GM12878 (cell line): Measurements from ENCODE around the gene THOC6. TPM values are rescaled to one million over a fixed set of nuclear protein-coding genes. Genes with fewer than 3 reads are reported as not detected.

Experiments
- ATAC-seq: fragments of 200-7000 bp; cut with Tn5 transposase; 3 replicates; pipeline ENCODE4 v1.9.1; 2020; ENCODE audit warnings: mild to moderate bottlenecking, moderate library complexity
- BruUV-seq: library from RNA; stranded (reverse); fragments of 400-500 nt; replicated peaks from 2 replicates; lab custom pipeline; 2021; lab: Mats Ljungman, UMichigan
- CTCF ChIA-PET: fragments of 300-600 bp; sonication (Branson Sonifier 250); formaldehyde crosslinking; extraction: SDS; loops from one replicate; lab custom pipeline; 2021; ENCODE audit warnings: inconsistent platforms; lab: Yijun Ruan, JAX
- POLR2A ChIA-PET: fragments of 350-600 bp; formaldehyde crosslinking; extraction: SDS; loops from one replicate; lab custom pipeline; 2021; ENCODE audit warnings: inconsistent platforms; lab: Charles Lee
- RAD21 ChIA-PET: fragments of 300-600 bp; sonication (Branson Sonifier 250); formaldehyde crosslinking; loops from one replicate; lab custom pipeline; 2023; ENCODE audit warnings: antibody characterized with exemption; ENCODE audit not compliant: unreplicated experiment; lab: Charles Lee
- SMC1A ChIA-PET: fragments of 300-600 bp; sonication (Branson Sonifier 250); formaldehyde crosslinking; loops from one replicate; lab custom pipeline; 2023; ENCODE audit not compliant: unreplicated experiment, uncharacterized antibody; lab: Charles Lee
- DNase-seq: peaks from one replicate; pipeline ENCODE4 v3.0.0-alpha.2; 2011; ENCODE audit warnings: low read depth, low spot score
- FAIRE-seq: peaks from 3 replicates; lab custom pipeline; 2011; peaks lifted over from hg19 to GRCh38; lab: Jason Lieb, UNC
- H2AFZ ChIP-seq: 2 replicates; pipeline ENCODE4 v1.6.0; 2011; ENCODE audit warnings: low read depth, low read length, control low read depth; ENCODE audit not compliant: control insufficient read depth
- H3K27ac ChIP-seq: 2 replicates; pipeline ENCODE4 v1.5.1; 2011; ENCODE audit warnings: control low read depth; ENCODE audit not compliant: control insufficient read depth, insufficient read depth
- H3K27me3 ChIP-seq, 2 experiments: replicated peaks in 1 of 2; 2 replicates each; pipeline versions ENCODE4 v1.6.0 to v1.6.1; 2011; ENCODE audit warnings: low read length in 1 of 2; ENCODE audit not compliant: control insufficient read depth in 2 of 2, insufficient read depth in 2 of 2
- H3K36me3 ChIP-seq, 2 experiments: 2 replicates each; pipeline ENCODE4 v1.5.1; 2011; ENCODE audit warnings: low read length in 1 of 2; ENCODE audit not compliant: control insufficient read depth in 2 of 2, insufficient read depth in 2 of 2
- H3K4me1 ChIP-seq: 2 replicates; pipeline ENCODE4 v1.6.1; 2011; ENCODE audit warnings: mild to moderate bottlenecking, low read length, moderate library complexity, mixed read lengths; ENCODE audit not compliant: control insufficient read depth, insufficient read depth
- H3K4me2 ChIP-seq: 2 replicates; pipeline ENCODE4 v1.6.0; 2011; ENCODE audit warnings: control low read depth; ENCODE audit not compliant: control insufficient read depth, insufficient read depth
- H3K4me3 ChIP-seq: fragments of 200-600 bp; sonication (generic); 2 replicates; pipeline ENCODE4 v1.5.1; 2016
- H3K79me2 ChIP-seq: 2 replicates; pipeline ENCODE4 v1.6.0; 2011; ENCODE audit warnings: low read length; ENCODE audit not compliant: control insufficient read depth, insufficient read depth
- H3K9ac ChIP-seq: 2 replicates; pipeline ENCODE4 v1.8.0; 2011; ENCODE audit warnings: low read length, control low read depth, mixed read lengths; ENCODE audit not compliant: control insufficient read depth, insufficient read depth
- H3K9me3 ChIP-seq: replicated peaks from 3 replicates; pipeline ENCODE4 v1.5.1; 2011; ENCODE audit warnings: mild to moderate bottlenecking, low read length; ENCODE audit not compliant: control insufficient read depth, insufficient read depth
- H4K20me1 ChIP-seq: 2 replicates; pipeline ENCODE4 v1.6.0; 2011; ENCODE audit not compliant: control insufficient read depth, insufficient read depth
- ELK1 ChIP-seq: IDR thresholded peaks from 2 replicates; pipeline ENCODE4 v1.6.1; 2012; ENCODE audit warnings: low read depth, low read length, improper control_type of control experiment
- SPI1 ChIP-seq: IDR thresholded peaks from 2 replicates; pipeline ENCODE4 v1.6.1; 2011; ENCODE audit warnings: low read depth, mild to moderate bottlenecking, low read length, moderate library complexity, borderline replicate concordance; ENCODE audit not compliant: insufficient read depth
- ZNF24 ChIP-seq: fragments of 450-650 bp; IDR thresholded peaks from 2 replicates; pipeline ENCODE4 v1.6.1; 2017; ENCODE audit warnings: antibody characterized with exemption, mild to moderate bottlenecking
- ZNF384 ChIP-seq: IDR thresholded peaks from 2 replicates; pipeline ENCODE4 v1.6.1; 2012; ENCODE audit warnings: low read depth, mild to moderate bottlenecking, low read length, improper control_type of control experiment, borderline replicate concordance
- WGBS: methylation state at CpG from one replicate; pipeline ENCODE4 v1.1.6; 2016; ENCODE audit warnings: low lambda C conversion rate; ENCODE audit not compliant: insufficient replicate concordance, insufficient coverage; ENCODE audit errors: missing lambda C conversion rate; 5-methylcytosine and 5-hydroxymethylcytosine counted together
- in situ Hi-C: fragments of 300-500 bp; cut with MboI; formaldehyde crosslinking; loops from 9 replicates; pipeline ENCODE4 v1.14.3; 2018; ENCODE audit warnings: mixed read lengths
- intact Hi-C: fragments of 100-400 bp; cut with micrococcal nuclease; formaldehyde crosslinking; loops from one replicate; pipeline ENCODE4 v1.14.2; 2022; ENCODE audit not compliant: unreplicated experiment
- polyA plus RNA-seq, 11 experiments: library from polyadenylated mRNA; depleted of rRNA in 4 of 11; unstranded in 6 of 11; stranded (reverse) in 5 of 11; fragments of >200 nt; fragmentation: Nextera tagmentation in 4 of 11; fragmentation: Illumina TruSeq in 1 of 11; extraction: Ambion mirVana in 4 of 11; extraction: Trizol in 1 of 11; gene quantifications; 1 replicate in 1 of 11; 2 replicates in 10 of 11; pipeline versions ENCODE4 v1.2.1 to v1.2.3, GENCODE V29; 2011 to 2016; ENCODE audit warnings: inconsistent platforms in 2 of 11, missing spikeins in 2 of 11, low read depth in 1 of 11
- total RNA-seq, 4 experiments: library from RNA; depleted of rRNA in 3 of 4; stranded (reverse); fragments of >200 nt in 3 of 4; fragmentation: Illumina TruSeq in 1 of 4; extraction: Trizol in 1 of 4; gene quantifications; 2 replicates each; pipeline versions ENCODE4 v1.2.1 to v1.2.3, GENCODE V29; 2013 to 2021
- TF ChIP-seq, protein P1 (sequence below): IDR thresholded peaks from 2 replicates; pipeline ENCODE4 v1.6.1; 2012; ENCODE audit warnings: low read depth, low read length, improper control_type of control experiment

Gene THOC6
- total and polyA plus RNA-seq, 10 of the 15 experiments (the other 5 are each of a cell fraction or from before 2014, with no cell fraction given), result 1.0 to 54.4 (median 27.9) TPM

DNA sequence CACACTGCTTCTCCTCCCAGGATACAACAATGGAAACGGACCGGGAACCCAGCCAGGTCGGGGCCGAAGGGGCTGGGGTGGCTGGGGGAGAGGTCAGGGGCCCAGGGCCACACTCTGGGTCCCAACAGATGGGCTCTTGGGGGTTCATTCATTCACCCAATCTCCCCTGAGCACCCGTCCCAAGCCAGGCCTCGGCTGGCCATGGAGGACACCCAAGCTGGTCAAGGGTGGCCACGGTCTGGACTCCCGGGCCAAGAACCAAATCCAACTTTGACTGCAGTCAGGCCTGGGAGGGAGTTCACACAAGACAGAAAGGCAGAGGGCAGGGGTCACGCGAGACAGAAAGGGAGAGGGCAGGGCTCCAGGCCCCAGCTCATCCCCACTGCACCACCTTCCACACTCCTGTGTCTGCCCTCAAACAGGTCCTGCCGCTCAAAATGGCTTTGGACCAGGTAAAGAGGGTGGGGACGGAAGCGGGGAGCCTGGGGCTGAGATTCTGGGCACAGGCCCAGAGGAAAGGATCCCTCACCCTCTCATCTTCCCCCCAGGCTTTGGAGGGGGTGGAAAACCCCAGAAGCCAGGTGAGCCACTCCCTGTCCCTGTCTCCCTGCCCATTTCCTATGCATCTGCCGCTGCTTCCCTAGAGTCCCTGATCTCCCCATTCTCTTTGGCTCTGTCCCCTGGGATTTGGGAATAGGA, 31.3 kb upstream of the THOC6 start:
- in situ Hi-C loops, result no loop called here
- FAIRE-seq, result no peak
- H3K9ac ChIP-seq, result no peak overlapping the region

More for the DNA sequence above, 31.3 kb upstream of the THOC6 start:
- Histone ChIP-seq H3K4me2 (no peak overlapping the region), H3K4me1 (no peaks in the 10 kb centered on the region), H4K20me1 (no peaks in the 10 kb centered on the region), H3K79me2 (no peaks in the 10 kb centered on the region), H2AFZ (no peak overlapping the region), H3K27me3 (peaks cover 2 to 9% of the 10 kb centered on the region in 2 experiments; a peak in 2 of 4 replicates), H3K4me3 (no peak overlapping the region), H3K9me3 (no peaks in the 10 kb centered on the region), H3K36me3 (no peaks in the 10 kb centered on the region), H3K27ac (no peak overlapping the region)
- ChIA-PET CTCF (no interaction called here), POLR2A (no interaction called here), SMC1A (no interaction called here), RAD21 (no interaction called here)
- no peak for ATAC-seq
- DNase-seq, result no peak
- WGBS, result 45% methylated on average over 13 of the region's 14 CpGs
- no TSS peak for BruUV-seq
- TF ChIP-seq ZNF24, result no peak
- TF ChIP-seq ELK1, result no peak
- no peak for TF ChIP-seq ZNF384
- no peak for TF ChIP-seq SPI1
- TF ChIP-seq, protein P1, sequence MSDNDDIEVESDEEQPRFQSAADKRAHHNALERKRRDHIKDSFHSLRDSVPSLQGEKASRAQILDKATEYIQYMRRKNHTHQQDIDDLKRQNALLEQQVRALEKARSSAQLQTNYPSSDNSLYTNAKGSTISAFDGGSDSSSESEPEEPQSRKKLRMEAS, result no peak
- intact Hi-C loops, result no loop called here
